HG03060 (cell line): Measurements from ENCODE around the gene B4GALT4.

ENCODE experiments used
- ATAC-seq: cut with Tn5 transposase; IDR thresholded peaks from one replicate; pipeline ENCODE4 v1.9.1; 2021; ENCODE audit warnings: low read depth, moderate number of reproducible peaks; ENCODE audit not compliant: unreplicated experiment

Gene B4GALT4

DNA sequence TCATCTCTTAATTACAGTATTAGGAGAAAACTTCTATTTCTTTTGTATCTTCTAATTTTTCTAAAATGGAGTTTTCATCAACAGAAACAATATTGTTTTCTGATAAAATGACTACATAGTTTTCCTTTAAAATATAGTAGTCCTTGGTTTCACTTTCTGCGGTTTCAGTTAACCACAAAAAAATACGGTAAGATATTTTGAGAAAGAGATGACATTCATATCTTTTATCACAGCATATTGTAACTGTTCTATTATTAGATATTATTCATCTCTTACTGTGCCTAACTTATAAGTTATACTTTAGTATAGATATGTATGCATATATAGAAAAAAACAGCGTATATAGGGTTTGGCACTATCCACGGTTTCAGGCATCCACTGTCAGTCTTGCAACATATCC, 2.3 kb downstream of the B4GALT4 start:
- ATAC-seq: no peak

DNA sequence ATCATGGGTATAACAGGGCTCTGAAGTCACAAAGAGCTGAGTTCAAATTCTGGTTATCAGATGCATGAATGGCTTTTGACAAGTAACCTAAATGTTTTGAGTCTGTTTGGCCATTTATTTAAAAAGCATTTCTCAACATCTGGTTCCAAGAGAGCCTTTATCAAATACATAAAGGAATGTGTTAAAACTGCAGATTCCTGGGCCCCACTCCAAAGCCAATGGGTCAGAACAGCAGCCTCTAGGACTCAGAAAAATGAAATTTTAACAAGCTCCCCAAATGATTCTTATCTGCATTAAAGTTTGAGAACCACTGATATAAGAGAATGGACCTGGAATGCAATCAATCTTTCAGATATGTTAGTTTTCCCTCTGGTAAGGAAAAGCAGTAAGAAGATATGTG, 3.4 kb downstream of the B4GALT4 start:
- no peak for ATAC-seq

DNA sequence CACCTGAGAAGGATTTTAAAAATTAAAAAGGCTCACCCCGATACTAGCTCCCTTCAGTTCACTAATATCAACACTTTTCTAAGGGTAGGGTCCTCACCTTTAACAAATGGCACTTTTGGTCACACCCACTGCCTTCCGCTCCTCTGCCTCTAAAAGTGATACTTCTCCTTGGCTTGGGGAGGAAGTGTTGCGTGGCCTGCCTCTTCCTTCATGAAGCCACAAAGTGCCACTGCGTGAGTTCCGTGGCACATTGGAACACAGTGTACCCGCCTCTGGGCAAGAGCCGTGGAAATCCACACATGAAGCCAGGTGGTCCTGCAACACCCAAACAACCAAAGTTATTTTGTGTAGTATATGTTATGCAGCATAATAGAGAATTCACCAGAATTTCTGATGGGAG, 3.9 kb downstream of the B4GALT4 start:
- ATAC-seq: no peak

DNA sequence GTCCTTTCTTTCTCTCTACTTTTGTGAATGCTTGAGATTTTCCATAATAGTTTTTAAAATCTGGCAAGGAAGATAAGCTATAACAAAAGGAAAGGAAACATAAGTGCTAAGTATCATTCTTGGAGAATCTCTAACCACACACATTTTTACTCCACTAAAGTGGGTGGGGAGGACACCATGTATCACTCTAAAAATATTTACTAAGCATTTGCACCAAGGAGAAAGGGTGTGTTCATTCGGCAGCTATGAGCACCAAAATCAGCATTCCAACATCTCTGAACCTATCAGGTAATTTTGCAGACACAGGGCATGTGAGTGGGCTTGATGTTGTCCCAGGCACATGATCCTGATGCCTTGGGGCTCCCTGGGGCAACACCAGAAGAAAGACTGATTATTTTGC, 5.5 kb downstream of the B4GALT4 start:
- ATAC-seq: no peak

DNA sequence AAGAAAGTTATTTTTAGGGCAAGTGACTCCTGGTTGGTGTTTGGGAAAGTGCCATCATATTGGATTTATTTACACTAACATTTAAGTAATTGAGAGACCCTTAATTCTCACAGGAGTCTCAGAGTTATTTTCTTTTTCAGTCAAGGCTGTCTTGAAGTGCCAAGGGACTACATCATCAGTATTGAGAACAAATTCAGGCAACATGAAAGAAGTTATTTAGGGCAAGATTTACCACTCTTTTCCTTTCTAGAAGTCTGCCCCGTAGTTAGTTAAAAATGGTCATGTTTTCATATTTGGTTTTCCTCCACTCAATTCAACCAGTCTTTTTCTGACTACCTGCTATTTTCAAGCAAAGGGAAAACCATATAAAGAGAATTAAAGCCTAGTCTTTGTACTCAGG, 6.1 kb downstream of the B4GALT4 start:
- ATAC-seq: no peak

DNA sequence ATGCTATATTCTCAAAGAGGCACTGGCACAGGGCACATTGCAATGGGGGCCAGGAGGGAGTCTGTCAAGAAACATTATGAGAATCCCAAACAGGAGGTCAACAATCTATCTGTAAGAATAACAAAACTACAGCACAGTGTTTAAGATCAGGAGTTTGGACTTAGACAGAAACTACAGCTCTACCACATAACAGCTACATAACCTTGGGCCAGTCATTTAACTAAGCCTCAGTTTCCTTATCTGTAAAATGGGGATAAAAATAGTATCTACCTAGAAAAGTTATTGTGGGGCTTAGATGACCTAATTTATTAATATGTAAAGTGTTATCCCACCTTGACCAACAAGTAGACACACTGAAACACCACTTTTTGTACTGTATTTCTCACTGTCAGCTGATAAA, 9.9 kb downstream of the B4GALT4 start:
- ATAC-seq: no peak

DNA sequence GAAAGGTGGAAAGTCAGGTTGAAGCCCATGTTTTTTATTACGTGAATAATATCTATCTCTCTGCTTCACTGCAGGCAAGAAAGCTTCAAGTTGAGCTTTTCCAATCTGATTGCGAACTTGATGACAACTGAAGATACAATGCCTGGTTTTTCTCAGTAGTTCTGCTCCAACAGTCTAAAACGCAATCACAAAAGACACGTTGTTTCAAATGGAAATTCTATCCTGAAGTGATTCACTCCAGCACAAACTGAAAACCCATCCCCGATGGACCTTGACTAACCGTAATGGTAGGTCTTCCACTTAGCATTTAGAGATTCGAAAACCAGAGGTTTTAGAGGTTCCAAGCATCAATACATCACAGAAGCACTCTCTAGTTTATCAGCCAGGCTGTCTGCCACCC, 10.6 kb downstream of the B4GALT4 start:
- no peak for ATAC-seq

DNA sequence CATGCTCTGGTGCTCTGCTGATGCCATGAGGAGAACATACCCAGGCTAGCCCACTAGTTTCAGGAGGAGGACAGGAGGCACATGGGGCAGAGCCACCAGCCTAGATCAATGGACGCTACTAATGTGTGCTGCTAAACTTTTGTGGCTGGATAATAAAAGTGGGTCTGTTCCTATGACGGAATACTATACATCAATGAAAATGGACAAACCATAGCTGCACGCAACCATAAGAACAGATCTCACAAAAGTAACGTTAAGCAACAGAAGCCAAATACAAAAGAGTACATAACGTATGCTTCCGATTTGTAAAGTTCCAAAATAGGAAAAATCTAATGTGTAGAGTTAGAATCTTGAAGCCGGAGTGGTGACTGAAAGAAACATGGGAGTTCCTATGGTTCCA, 11.5 kb downstream of the B4GALT4 start:
- no peak for ATAC-seq

DNA sequence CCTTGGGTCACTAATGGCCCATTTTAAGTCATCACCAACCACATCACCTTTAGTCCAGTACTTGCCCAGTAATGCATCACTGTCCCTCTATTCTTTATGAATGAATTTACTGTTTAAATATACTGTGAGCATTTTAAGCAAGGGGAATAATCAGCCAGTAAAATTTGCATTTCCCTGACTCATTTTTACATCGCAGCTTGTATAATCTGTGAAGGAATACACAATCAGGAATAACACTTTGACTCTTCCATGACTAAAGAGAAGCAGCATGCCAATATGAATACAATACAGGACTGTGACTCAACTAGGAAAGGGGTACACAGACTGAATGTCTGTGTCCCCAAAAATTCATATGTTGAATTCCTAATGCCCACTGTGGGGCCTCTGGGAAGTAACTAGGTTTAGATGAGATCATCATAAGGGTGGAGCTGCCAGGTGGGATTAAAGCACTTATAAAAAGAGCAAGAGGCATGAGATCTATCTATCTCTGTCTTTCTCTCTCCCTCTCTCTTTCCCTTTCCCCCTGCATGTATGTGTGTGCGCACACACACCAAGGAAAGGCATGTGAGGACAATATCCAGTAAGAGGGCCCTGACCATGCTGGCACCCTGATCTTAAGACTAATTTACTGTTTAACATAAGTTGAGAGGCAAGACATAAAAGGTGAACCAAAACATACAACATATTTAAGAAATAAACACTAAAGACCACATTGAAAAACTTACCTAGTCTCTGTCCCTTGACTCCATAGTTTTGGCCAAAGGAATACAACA, 12.1 kb downstream of the B4GALT4 start:
- no peak for ATAC-seq

DNA sequence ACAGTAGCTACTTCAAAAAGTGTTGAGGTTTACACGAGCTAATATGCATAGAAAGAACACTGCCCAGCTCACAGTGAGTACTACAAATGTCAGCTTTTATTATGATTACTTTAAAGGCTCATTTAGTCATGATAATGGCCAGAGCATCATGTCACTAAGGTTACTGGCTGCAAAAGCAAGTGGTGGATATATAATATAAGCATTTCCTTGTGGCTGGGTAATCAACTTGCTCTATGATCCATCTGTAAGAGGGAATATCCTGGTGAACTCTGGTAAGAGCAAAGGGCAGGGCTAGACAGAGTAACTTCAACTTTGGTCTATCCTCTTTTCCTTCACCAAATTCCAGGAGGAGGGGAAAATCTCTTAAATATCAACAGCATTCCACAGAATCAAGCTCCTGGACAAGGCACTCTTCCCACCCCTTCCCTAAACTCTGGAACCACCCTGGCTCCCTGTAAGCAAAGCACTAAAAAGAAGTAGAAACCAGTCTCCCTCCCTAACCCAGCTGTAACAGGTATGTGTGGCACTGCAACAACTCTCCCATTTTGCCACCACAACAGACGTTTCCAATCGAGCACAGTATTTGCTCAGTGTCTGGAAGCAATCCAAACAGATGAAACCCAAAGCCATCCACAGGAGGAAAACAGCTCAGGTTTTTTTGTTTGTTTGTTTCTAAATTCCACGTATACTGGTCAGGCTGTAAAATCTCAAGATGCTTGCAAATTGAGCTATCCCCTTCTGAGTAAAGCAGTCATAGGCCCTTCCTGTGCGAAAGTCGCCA, 13.4 kb downstream of the B4GALT4 start:
- ATAC-seq: no peak

DNA sequence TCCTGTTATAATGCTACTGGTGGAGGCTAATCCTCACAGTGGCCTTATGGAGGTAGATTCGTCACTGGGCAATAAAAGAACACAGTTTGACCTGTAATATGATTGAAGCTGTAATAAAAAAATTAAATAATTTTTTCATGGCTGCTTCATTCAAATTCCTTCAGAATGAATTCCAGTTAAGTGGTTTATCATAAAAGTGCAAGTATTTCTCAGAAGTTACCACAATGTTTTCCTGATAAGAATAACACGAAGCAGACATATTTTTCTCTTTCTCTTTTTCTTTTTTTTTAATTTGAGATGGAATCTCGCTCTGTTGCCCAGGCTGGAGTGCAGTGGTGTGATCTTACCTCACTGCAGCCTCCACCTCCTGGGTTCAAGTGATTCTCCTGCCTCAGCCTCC, 15.6 kb downstream of the B4GALT4 start:
- no peak for ATAC-seq

DNA sequence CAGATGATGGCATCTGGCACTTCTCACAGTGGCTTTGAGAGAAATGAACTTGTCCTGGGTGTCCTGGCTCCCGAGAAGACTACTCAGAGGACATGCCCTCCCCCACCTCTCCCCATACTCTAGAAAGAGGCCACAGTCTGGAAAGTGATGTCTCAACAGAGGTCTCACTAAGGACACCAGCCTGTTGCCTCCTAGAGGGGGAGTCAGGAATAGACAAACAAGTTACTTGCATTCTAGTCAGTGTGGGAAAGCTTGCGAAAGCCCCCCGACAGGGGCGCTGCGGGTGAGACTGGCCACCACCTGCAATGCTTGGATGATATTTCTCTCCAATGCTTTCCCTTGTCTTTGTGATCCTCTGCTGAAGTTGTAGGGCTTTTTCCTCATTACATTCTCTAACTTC, 17.2 kb downstream of the B4GALT4 start:
- no peak for ATAC-seq

DNA sequence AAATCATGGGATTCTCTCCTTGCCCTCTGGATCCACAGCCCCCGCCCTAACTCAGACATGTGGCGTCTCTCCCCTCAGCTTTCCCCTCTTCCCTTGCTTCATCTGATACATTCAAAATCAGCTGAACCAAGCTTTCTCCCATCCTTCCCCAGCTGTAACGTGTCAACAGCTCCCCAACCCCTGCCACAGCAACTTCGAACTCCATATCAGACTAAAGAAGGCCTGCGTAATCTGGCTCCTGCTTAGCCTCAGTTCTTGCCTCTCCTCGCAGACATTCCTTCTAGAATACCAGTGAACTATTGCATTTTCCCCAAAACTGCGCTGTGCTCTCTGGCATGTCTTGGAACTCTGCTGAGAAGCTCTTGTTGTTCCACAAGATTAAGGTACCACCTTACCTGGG, 18.3 kb downstream of the B4GALT4 start:
- ATAC-seq: no peak

DNA sequence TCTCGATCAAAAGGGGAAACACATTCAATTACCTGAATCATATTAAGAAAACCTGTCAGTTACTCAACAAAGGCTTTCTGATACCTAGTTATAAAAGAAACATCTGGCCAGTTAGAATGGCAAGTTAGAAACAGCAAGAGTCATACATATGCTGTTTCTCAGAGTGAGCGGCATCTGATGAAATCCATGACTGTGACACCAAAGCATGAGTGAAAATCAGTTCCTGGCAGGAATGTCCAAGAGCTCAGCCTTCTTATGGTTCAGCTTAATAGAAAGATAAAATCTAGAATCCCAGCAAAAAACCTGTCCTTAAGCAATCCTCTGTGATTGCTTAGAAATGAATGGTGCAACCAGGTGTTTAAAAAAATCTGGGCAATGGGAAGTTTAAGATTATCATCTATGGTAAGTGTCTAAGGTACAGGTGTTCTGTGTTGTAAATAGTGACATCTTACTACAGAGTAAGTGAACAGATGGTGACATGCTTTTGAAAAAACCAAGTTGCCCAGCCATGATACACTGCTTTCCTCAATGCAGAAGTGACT, 18.8 kb downstream of the B4GALT4 start:
- no peak for ATAC-seq

DNA sequence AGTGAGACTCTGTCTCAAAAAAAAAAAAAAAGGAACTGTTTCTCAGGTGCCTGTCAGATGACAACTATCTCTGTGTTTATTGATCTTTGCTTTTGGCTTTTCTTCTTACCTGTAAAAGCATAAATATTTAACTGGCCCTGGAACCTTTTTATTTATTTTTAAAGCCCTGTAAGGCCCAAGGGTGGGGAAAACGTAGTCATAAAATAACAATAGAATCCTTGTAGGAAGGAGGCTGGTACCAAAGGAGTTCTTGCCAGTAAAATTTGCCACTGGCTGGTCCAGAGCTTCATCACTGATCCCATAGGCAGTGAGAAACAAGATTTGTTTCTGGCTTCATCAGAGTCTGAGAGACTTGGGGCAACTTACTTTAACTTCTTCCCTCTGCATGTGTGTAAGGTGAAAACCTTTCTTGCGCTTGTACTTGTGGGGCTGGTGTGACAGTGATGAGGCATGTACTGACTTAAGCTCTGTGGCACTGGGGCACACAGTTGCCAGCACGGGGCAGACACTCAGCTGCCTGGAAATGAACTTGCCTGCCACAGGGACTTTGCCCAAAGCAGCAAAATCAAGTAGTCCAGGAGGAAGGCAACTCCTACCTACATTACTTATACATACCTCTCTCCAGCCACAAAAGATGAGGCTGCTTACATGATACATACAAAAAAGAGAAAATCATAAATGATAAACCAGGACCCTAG, 19.6 kb downstream of the B4GALT4 start:
- ATAC-seq: no peak

DNA sequence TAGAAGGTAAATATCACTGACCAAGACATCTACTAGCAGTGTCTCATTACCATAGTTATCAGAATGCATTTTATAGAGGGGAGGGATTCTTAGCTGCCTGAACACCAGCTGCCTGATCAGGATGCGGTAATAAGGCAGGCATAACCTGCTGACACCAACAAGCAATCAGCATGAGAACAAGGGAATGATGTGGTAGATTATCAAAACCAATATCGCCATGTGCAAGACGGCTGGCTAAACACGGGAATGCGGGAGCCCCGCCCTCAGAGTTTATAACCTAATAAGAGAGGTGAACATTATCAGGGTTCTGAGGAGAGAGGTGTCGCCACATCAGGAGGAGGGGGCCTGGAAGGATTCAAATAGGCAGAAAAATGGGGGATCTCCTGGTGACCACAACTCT, 20.5 kb downstream of the B4GALT4 start:
- ATAC-seq: no peak

DNA sequence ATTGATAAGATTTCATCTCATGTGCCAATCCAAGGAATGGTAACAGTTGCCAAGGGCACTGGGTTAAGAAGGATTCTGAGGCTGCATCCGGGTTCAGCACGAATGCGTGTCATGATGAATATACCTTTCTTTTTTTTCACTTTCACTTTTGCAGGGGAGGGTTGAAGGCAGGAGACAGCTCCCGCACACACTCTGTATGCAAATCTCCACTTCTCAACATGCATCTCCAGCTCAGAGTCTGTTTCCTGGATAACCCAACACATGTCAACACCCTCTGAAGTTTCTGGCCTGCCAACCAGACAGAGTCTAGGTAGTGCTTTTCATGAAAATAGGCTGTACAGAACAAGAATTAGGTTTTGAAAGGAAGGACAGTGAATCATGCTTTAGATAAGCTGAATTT, 21.6 kb downstream of the B4GALT4 start:
- ATAC-seq: peak; percentile 99

DNA sequence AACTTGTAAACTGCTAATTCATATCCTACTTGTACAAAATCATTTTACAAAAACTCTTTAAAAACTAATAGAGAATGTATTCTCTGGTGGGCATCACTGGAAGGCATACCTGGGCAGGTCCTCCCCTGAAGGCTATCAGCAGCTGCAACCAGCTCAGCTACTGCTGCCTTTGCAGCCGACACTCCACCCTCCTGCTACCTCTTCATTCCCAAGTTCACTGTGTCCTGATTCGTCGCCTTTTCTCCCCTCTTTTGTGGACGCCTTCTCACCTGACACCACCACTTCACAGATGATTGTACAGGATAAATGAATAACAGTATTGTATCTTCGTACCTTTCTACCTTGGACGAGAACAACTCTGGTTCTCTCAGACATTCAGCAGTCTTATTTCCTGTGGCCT, 28.9 kb downstream of the B4GALT4 start:
- no peak for ATAC-seq

DNA sequence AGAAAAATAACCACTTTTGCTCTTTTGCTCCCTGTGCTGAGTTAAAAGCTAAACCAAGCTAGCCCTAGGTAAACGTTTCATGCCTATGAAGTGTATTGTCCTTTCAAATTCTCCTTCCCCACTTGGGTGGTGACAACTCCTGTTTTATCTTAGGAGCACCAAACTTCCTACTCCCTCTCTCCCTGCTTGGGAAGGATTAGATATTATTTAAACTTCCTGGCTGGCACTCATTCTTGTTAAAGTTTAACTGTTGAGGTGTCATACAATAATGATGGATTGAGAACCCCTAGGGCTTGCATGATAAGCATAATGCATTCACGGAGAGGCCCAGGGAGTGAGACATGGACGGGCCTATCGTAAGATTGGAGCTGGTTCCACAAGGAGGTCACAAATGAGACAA, 29.5 kb downstream of the B4GALT4 start:
- no peak for ATAC-seq

DNA sequence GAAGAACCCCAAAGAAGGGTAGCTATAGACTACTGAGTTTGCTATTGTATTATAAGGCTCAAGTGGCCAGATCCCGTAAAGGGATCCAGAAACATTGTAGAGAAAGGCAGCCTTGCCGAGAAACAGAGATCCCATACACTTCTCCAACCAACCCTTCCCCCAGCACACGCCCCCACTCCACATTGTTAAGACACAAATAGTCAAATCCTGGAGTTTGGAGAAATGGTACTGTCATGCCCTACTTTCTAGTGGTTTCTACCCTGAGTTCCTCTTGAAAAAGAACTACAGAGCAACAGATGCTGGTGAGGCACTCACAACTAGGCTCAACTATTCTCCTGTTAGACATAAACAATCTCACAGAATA, 33.2 kb downstream of the B4GALT4 start:
- no peak for ATAC-seq
